ENCODE measurements around the gene SGMS1.

- TF ChIP-seq CTCF (IDR thresholded peaks at IDR 0.05; ENCODE audit: low read length) (no peak), EZH2 (IDR thresholded peaks at IDR 0.05; ENCODE audit: borderline replicate concordance, low read length) (no peak)
Measured at GRCh38 chr10:50260791-50261281, 362.9 kb downstream of the SGMS1 start.

Measured in OCI-LY1 (cell line).